ENCODE results near the gene ABCD2.

- TF ChIP-seq TAF1 (IDR thresholded peaks at IDR 0.05; ENCODE audit: low read depth, low read length) (no peak), POLR2A (IDR thresholded peaks at IDR 0.05; ENCODE audit: low read depth, low read length) (no peak), PAX5 (IDR thresholded peaks at IDR 0.05; ENCODE audit: insufficient read depth, low read length, severe bottlenecking) (no peak), POLR2AphosphoS5 (IDR thresholded peaks at IDR 0.05; ENCODE audit: low read depth, low read length) (no peak)
Measured at GRCh38 chr12:39621670-39622069, 2.1 kb upstream of the ABCD2 start.

Measured in GM12891 (cell line).